Chondrocyte (in vitro differentiated cells): Measurements from ENCODE around the gene SHB. TPM values are rescaled to one million over a fixed set of nuclear protein-coding genes. Genes with fewer than 3 reads are reported as not detected.
"Not testable (repeated sequence)": the region's sequence is repeated elsewhere in the genome, so short reads cannot be mapped to it uniquely, and the experiment has no call there.

Source experiments
- DNase-seq: peaks from one replicate; pipeline ENCODE4 v3.0.0; 2021; ENCODE audit warnings: mixed read lengths, low spot score
- H3K27ac Mint-ChIP-seq: one replicate; pipeline ENCODE4 v1.8.0; 2021; ENCODE audit warnings: mild to moderate bottlenecking, moderate library complexity, mixed read lengths; ENCODE audit not compliant: unreplicated experiment
- H3K27me3 Mint-ChIP-seq: 2 replicates; pipeline ENCODE4 v1.8.0; 2021; ENCODE audit warnings: low read depth, mixed read lengths
- H3K36me3 Mint-ChIP-seq: 2 replicates; pipeline ENCODE4 v1.8.0; 2021; ENCODE audit warnings: low read depth, mixed read lengths
- H3K4me1 Mint-ChIP-seq: 2 replicates; pipeline ENCODE4 v1.8.0; 2021; ENCODE audit warnings: low read depth, mild to moderate bottlenecking, mixed read lengths
- H3K4me3 Mint-ChIP-seq: one replicate; pipeline ENCODE4 v1.8.0; 2021; ENCODE audit warnings: mild to moderate bottlenecking, moderate library complexity, mixed read lengths; ENCODE audit not compliant: unreplicated experiment
- H3K9me3 Mint-ChIP-seq: 2 replicates; pipeline ENCODE4 v1.8.0; 2021; ENCODE audit warnings: low read depth, mixed read lengths
- total RNA-seq: library from RNA; stranded (reverse); gene quantifications from 3 replicates; pipeline ENCODE4 v1.2.1, GENCODE V29; 2021
- TF ChIP-seq, protein P1 (sequence below): fragments of 200-600 bp; sonication (generic); IDR thresholded peaks from 2 replicates; pipeline ENCODE4 v1.5.0; 2021; ENCODE audit warnings: antibody characterized with exemption, mild to moderate bottlenecking, moderate library complexity

The SHB gene
- total RNA-seq, 1 donor from 2014 or later, result 23.8 TPM

DNA sequence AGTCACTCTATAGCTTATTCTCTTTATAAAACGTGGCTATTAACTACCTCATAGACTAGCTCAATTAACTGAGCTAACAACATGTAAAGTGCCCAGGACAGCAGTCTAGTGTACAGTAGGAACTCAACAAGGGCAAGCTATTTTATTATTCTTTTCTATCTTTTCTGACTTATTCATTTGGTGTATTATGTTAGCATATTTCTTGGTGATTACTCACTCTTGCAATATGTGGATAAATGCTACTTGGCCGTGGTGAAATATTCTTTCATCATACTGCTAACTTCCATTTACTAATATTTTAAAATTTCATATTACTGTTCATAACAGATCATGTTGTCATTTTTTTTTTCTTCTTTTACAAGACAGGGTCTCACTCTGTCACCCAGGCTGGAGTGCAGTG lies 170.0 kb downstream of the SHB start:
- TF ChIP-seq, protein P1, sequence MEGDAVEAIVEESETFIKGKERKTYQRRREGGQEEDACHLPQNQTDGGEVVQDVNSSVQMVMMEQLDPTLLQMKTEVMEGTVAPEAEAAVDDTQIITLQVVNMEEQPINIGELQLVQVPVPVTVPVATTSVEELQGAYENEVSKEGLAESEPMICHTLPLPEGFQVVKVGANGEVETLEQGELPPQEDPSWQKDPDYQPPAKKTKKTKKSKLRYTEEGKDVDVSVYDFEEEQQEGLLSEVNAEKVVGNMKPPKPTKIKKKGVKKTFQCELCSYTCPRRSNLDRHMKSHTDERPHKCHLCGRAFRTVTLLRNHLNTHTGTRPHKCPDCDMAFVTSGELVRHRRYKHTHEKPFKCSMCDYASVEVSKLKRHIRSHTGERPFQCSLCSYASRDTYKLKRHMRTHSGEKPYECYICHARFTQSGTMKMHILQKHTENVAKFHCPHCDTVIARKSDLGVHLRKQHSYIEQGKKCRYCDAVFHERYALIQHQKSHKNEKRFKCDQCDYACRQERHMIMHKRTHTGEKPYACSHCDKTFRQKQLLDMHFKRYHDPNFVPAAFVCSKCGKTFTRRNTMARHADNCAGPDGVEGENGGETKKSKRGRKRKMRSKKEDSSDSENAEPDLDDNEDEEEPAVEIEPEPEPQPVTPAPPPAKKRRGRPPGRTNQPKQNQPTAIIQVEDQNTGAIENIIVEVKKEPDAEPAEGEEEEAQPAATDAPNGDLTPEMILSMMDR, result no peak
- H3K4me1 Mint-ChIP-seq, result peaks cover 25% of the 10 kb centered on the region
- no peaks in the 10 kb centered on the region for H3K9me3 Mint-ChIP-seq
- peaks cover 18% of the 10 kb centered on the region for H3K36me3 Mint-ChIP-seq
- H3K27me3 Mint-ChIP-seq, result no peaks in the 10 kb centered on the region
- DNase-seq, result no peak
- no peak overlapping the region for H3K4me3 Mint-ChIP-seq
- H3K27ac Mint-ChIP-seq, result peak overlapping the region; percentile 91

DNA sequence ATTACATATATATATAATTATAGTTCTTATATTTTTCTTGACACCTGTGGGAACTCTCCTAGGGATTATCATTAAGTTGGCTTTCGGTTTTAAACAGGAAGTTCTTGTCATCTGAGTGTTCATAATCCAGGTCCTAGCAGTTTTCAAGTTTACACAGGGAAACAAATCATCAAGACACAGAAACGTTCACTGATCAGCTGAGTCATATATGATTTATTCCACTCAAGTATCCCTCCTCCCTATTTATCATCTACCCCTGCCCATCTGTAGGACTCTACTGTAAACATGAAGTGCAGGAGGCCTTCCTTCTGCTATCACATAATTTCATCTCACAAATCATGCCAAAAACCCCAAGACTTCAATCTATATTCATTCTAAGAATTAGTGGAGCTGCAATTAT lies 171.4 kb downstream of the SHB start:
- TF ChIP-seq, protein P1, result no peak
- H3K27me3 Mint-ChIP-seq, result no peaks in the 10 kb centered on the region
- H3K4me1 Mint-ChIP-seq, result peaks cover 20% of the 10 kb centered on the region
- peaks cover 27% of the 10 kb centered on the region for H3K36me3 Mint-ChIP-seq
- peak overlapping the region; percentile 6 for H3K27ac Mint-ChIP-seq
- H3K4me3 Mint-ChIP-seq, result no peak overlapping the region
- no peak for DNase-seq
- H3K9me3 Mint-ChIP-seq, result no peaks in the 10 kb centered on the region

DNA sequence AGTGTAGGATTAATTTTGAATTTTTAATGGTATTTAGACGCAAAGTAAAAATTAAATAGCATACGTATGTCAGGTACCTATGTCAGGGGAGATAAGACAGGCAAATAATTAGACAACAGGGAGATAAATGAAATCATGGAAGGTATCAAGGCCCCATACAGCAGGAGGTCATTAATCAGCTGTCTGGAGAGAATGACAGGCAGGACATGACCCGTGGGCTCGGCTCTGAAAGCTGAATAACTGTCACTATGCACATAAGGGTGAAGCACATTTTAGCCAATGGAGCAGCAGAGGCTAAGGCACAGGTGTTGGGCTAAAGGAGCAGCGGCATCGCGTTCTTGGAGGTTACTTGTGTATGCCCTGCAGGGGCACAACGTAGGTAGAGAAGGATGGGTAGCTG lies 177.0 kb downstream of the SHB start:
- no peaks in the 10 kb centered on the region for H3K9me3 Mint-ChIP-seq
- DNase-seq, result no peak
- no peaks in the 10 kb centered on the region for H3K27me3 Mint-ChIP-seq
- peaks cover 27% of the 10 kb centered on the region for H3K36me3 Mint-ChIP-seq
- no peaks in the 10 kb centered on the region for H3K4me1 Mint-ChIP-seq
- no peak overlapping the region for H3K4me3 Mint-ChIP-seq
- TF ChIP-seq, protein P1, result no peak
- H3K27ac Mint-ChIP-seq, result no peak overlapping the region

DNA sequence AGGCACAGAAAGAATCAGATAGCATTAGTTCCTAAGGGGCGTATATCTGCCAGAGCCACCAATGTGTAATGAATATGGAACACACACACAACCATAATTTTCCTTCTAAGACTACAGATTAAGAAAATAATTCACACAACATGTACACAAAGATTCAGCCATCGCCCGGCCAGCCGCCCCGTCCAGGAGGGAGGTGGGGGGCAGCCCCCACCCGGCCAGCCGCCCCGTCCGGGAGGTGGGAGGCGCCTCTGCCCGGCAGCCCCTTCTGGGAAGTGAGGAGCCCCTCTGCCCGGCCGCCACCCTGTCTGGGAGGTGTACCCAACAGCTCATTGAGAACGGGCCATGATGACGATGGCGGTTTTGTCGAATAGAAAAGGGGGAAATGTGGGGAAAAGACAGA lies 178.0 kb downstream of the SHB start:
- not testable (repeated sequence) for H3K27me3 Mint-ChIP-seq, H3K4me3 Mint-ChIP-seq, H3K9me3 Mint-ChIP-seq, DNase-seq, H3K4me1 Mint-ChIP-seq, H3K27ac Mint-ChIP-seq
- peaks cover 26% of the 10 kb centered on the region for H3K36me3 Mint-ChIP-seq

DNA sequence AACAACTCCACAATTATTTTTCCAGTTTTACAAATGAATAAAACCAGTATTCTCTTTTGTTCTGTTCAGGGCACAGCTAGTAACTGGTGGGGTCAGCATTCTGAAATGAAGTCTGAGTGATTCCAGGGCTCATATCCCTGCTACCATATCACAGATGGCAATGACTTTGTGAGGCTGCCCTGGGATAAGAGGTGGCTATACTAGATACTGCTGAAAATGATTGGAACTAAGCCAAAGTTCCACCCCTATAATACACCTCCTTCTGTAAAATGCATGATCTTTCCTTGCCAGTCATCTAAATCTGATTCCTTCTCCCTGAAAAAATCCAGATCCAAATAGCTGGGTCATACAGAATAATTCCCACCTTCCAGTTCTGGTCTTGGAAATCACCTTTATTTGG lies 179.5 kb downstream of the SHB start:
- H3K4me1 Mint-ChIP-seq, result no peaks in the 10 kb centered on the region
- no peak overlapping the region for H3K4me3 Mint-ChIP-seq
- TF ChIP-seq, protein P1, result no peak

DNA sequence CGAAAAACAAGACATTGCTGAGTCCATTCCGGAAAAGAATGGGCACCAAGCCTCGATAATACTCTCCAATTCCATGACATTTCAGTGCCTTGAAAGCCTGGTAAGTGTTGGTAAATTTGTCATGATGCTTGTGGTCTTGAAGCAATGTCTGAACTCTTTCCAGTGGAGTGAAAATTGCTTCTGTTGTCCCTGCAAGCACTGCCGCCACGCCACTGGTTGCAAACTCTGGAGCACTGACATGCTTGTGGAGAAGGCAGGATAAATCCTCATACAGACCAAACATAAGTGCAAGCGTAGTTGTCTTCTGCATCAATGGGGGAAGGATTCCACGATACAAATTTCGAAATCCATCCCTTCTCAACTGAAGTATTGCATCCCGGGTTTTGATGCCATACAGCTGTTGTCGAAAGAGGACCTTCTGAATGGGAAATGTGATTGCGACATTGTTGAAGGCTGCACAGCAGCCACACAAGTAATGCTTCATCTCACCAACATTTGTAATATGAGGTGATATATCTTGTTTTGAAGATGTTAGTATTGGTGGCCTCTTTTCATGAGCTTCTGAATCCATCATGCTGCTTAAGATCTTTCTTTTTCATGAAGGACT lies 180.9 kb downstream of the SHB start:
- not testable (repeated sequence) for H3K9me3 Mint-ChIP-seq, DNase-seq, H3K4me1 Mint-ChIP-seq, H3K27ac Mint-ChIP-seq, H3K4me3 Mint-ChIP-seq, H3K27me3 Mint-ChIP-seq
- peaks cover 15% of the 10 kb centered on the region for H3K36me3 Mint-ChIP-seq

More for the DNA sequence above, 179.5 kb downstream of the SHB start:
- Mint-ChIP-seq H3K36me3 (peaks cover 23% of the 10 kb centered on the region), H3K27me3 (no peaks in the 10 kb centered on the region), H3K27ac (no peak overlapping the region), H3K9me3 (no peaks in the 10 kb centered on the region)
- DNase-seq, result no peak
